Cortex of kidney (tissue), 1 donor: ENCODE results near the gene SUPT6H.

Experiments
- DNase-seq: peaks from one replicate; lab custom pipeline; 2025; lab: John Stamatoyannopoulos, UW

The SUPT6H gene

DNA sequence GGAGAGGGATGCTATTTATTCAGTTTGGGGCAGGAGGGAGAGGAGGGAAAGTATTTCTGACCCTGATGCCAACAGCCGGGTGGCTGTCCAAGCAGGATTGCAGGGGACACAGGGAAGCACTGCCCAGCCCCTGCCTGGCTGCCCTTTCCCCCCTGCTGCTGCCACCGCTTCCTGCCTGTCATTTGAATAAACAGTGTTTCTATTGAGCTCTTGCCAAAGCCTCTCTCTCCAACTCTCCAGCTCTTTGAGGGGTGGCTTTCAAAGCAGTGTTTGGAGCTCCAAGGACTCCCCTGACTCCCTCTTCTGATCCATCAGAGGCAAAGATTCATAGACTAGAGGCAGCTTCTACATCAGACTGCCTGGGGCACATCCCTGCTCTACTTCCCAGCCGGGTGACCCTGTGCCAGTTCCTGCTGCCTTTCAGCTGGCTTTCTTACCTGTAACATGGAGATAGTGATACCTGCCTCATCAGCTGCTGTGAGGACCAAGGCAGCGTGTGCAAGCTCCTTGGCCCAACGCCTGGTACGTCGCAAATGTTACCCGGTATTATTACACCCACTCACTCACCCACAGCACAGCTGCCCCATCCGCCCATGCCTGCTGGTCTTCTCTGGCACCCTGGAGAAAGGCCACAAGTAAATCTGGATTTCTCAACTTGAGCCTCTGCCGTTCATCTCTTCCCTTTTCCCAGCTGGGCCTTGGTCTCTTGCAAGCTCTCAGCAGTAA, 40.2 kb downstream of the SUPT6H start:
- no peak for DNase-seq

- DNase-seq = no peak
These were observed 40.7 kb downstream of the SUPT6H start for GRCh38 chr17:28702752-28703150.

GRCh38 chr17:28703552-28704218, 41.7 kb downstream of the SUPT6H start:
- no peak for DNase-seq

DNA sequence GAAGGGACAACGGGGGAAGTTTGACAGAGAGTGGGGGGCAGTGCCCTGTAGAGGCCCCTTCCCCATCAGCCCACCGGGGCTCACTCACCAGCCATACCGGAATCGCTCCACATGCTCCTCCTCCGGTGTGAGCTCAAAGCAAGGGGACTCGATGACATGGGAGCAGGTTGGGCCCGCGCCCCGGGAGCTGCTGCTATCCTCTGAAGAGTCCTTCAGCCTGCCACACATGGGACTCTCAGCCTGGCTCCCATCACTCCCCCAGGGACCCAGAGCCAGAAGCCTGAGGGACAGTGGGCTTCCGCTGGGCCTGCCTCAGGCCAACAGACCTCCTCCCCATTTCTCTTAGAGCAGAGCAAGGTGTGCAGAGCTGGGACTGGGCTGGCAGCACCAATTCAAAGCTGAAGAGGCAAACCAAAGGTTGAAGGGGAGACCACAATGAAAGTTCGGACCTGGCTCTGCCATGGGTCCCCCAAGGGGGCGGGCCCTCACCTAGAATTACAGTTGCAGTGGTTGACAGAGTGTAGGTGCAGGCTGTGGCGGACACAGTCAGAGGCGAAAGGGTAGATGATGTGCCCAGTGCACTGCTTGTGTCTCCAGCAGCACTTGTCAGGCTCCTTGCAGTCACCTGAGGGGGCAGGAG, 42.3 kb downstream of the SUPT6H start:
- DNase-seq = no peak

- no peak for DNase-seq
These were observed 43.2 kb downstream of the SUPT6H start for GRCh38 chr17:28705074-28705659.

GRCh38 chr17:28705728-28706334, 43.8 kb downstream of the SUPT6H start:
- DNase-seq = no peak

- DNase-seq = no peak
These were observed 44.7 kb downstream of the SUPT6H start for GRCh38 chr17:28706471-28707338.

- no peak for DNase-seq
These were observed 45.3 kb downstream of the SUPT6H start for GRCh38 chr17:28707339-28707720.

- DNase-seq = peak; percentile 99
These were observed 49.1 kb downstream of the SUPT6H start for GRCh38 chr17:28710861-28711722.

DNA sequence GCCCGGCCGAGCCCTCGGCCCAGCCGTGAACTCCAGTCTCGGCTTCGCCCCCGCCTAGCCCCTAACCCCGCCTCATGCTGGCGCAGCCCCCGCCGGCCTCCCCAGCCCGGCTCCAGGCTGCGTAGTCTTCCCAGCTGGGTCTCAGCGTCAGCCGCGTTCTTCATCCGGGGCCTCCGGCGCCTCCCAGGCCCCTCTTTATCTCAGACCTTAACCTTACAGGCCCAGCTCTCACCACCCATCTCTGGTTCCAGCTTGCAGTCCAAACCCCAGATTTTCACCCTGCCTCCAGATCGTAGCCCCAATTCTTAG, 49.7 kb downstream of the SUPT6H start, which contains the start of gene PROCA1:
Gene PROCA1 (minus strand): TSS at position 166 of the 309 bp plus-strand sequence. CDS start 228 bp downstream, outside the sequence.
- DNase-seq = no peak

- no peak for DNase-seq
These were observed 50.2 kb downstream of the SUPT6H start for GRCh38 chr17:28712032-28712704.

- DNase-seq = no peak
These were observed 50.9 kb downstream of the SUPT6H start for GRCh38 chr17:28712705-28713415.

- no peak for DNase-seq
These were observed 52.3 kb downstream of the SUPT6H start for GRCh38 chr17:28714281-28714680.

DNA sequence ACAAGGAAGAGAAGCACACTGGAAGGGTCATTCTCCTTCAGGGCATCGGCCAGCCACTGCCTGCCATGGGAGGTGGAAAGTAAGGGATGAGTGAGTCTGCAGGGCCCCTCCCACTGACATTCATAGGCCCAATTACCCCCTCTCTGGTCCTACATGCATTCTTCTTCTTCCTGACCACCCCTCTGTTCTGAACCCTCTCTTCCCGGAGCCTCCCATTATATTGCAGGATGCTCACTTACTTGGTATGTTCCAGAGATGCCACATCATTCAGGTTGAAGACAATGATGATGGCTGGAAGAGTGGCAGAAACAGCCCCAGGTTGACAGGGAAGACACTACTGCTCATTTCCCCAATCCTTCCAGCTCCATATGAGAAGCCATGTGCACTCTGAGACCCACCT, 53.2 kb downstream of the SUPT6H start:
- no peak for DNase-seq

- no peak for DNase-seq
These were observed 55.0 kb downstream of the SUPT6H start for GRCh38 chr17:28716740-28717577.

DNA sequence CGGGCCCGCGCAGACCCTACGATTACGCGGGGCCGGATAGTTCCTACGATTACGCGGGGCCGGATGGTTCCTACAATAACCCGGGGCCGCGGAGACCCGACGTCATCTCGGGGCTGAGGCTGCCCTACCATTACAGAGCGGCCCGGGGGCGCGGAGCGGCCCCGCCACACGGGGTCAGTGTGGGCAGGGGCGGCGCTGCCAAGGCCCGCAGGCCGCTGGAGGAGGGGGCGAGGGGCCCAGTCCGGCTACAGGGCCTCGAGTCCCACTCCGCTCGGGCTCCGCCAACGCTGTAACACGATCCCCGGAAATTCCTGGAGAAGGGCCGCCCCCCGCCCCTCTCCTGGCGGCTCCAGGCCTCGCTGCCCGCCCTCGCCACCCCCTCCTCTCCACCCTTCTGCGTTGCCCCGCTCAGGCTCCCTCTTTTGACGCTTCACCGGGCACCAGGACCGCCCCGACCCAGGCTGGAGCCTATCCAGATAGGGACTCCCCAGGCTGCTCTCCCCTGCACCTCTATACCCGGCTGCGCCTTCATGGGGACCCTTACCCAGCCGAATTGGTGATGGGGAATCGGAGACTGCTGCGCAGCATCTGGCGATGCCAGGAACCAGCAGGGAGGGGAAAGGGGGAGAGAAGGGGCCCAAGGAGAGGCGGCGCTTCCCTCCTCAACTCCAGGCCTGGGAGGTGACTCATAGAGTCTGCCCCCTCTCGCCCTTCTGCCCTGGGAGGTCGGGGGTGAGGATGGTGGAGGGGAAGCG, 55.8 kb downstream of the SUPT6H start, which contains the start of gene RAB34:
Gene RAB34 (minus strand): TSS at position 291 of the 755 bp plus-strand sequence. CDS start 602 bp downstream, outside the sequence.
- no peak for DNase-seq

- DNase-seq = no peak
These were observed 56.5 kb downstream of the SUPT6H start for GRCh38 chr17:28718333-28719020.
